ENCODE results near the gene CES2.
"Not testable (repeated sequence)": the region's sequence is repeated elsewhere in the genome, so short reads cannot be mapped to it uniquely, and the experiment has no call there.

CES2 gene

GRCh38 chr16:66935314-66936011 lies at the start of gene CES2:
TSS of gene CES2 (plus strand) at chr16:66935516. CDS start at chr16:66935636, 120 bp downstream.
- no peak for DNase-seq

- DNase-seq, result no peak
These were observed 49.0 kb upstream of the CES2 start for GRCh38 chr16:66886321-66886720.

- no peak for DNase-seq
These were observed 48.4 kb upstream of the CES2 start for GRCh38 chr16:66886914-66887313.

GRCh38 chr16:66888647-66889615 lies 46.4 kb upstream of the CES2 start:
- no peak for DNase-seq

GRCh38 chr16:66889622-66890021 lies 45.7 kb upstream of the CES2 start:
- no peak for DNase-seq

GRCh38 chr16:66890799-66891198 lies 44.5 kb upstream of the CES2 start:
- DNase-seq, result no peak

GRCh38 chr16:66891360-66891759 lies 44.0 kb upstream of the CES2 start:
- DNase-seq, result no peak

GRCh38 chr16:66891797-66892196 lies 43.5 kb upstream of the CES2 start:
- DNase-seq, result no peak

GRCh38 chr16:66894055-66894454 lies 41.3 kb upstream of the CES2 start:
- DNase-seq, result no peak

GRCh38 chr16:66894948-66895688 lies 40.2 kb upstream of the CES2 start:
- DNase-seq, result peak; percentile 72

GRCh38 chr16:66895689-66895979 lies 39.7 kb upstream of the CES2 start:
- DNase-seq, result no peak

- DNase-seq, result no peak
These were observed 39.3 kb upstream of the CES2 start for GRCh38 chr16:66895999-66896398.

GRCh38 chr16:66896682-66897081 lies 38.6 kb upstream of the CES2 start:
- not testable (repeated sequence) for DNase-seq

GRCh38 chr16:66898207-66898606 lies 37.1 kb upstream of the CES2 start:
- DNase-seq, result no peak

GRCh38 chr16:66898933-66899309 lies 36.4 kb upstream of the CES2 start:
- DNase-seq, result no peak

- DNase-seq, result peak; percentile 8
These were observed 35.9 kb upstream of the CES2 start for GRCh38 chr16:66899310-66899944.

- peak; percentile 39 for DNase-seq
These were observed 35.2 kb upstream of the CES2 start for GRCh38 chr16:66899945-66900710.

GRCh38 chr16:66900721-66901441 lies 34.4 kb upstream of the CES2 start:
- DNase-seq, result no peak

- no peak for DNase-seq
These were observed 33.7 kb upstream of the CES2 start for GRCh38 chr16:66901626-66902025.

GRCh38 chr16:66902648-66903543 lies 32.4 kb upstream of the CES2 start:
- no peak for DNase-seq

Measured in inflammatory macrophage treated with lipopolysaccharide for 4 hours (primary cell).